Cardiac muscle cell (in vitro differentiated cells and primary cell): ENCODE measurements around the gene FERMT3. TPM values are rescaled to one million over a fixed set of nuclear protein-coding genes. Genes with fewer than 3 reads are reported as not detected.
A peak's percentile ranks its signal among the peaks of the same experiment; 100 is the strongest.

Experiments used
- DNase-seq, 2 donors: peaks; one replicate each; pipeline versions ENCODE4 v3.0.0 to v3.0.0-alpha.2; 2010 to 2017; ENCODE audit warnings: low read depth in 1 of 2, low spot score in 1 of 2
- H3K27ac ChIP-seq: fragments of 200-600 bp; sonication (generic); 2 replicates; pipeline ENCODE4 v1.5.1; 2016
- H3K27me3 ChIP-seq: fragments of 200-600 bp; sonication (generic); 2 replicates; pipeline ENCODE4 v1.6.0; 2016; ENCODE audit warnings: control low read depth
- H3K36me3 ChIP-seq: fragments of 200-600 bp; sonication (generic); 2 replicates; pipeline ENCODE4 v1.5.1; 2016; ENCODE audit warnings: control low read depth
- H3K4me1 ChIP-seq: fragments of 200-600 bp; sonication (generic); 2 replicates; pipeline ENCODE4 v1.8.1; 2017; ENCODE audit warnings: low read depth, mild to moderate bottlenecking, mixed run types
- H3K4me3 ChIP-seq: fragments of 200-600 bp; sonication (generic); 2 replicates; pipeline ENCODE4 v1.5.1; 2016; ENCODE audit warnings: mild to moderate bottlenecking
- H3K9me3 ChIP-seq: fragments of 200-600 bp; sonication (generic); 2 replicates; pipeline ENCODE4 v1.5.1; 2017; ENCODE audit warnings: low read depth, mild to moderate bottlenecking, control low read depth
- polyA plus RNA-seq: library from polyadenylated mRNA; unstranded; fragments of >200 nt; fragmentation: Nextera tagmentation; extraction: Ambion mirVana; gene quantifications from 2 replicates; pipeline ENCODE4 v1.2.1, GENCODE V29; 2016
- total RNA-seq: library from RNA; depleted of rRNA; stranded (reverse); fragments of >200 nt; gene quantifications from 2 replicates; pipeline ENCODE4 v1.2.3, GENCODE V29; 2016
- TF ChIP-seq, protein P1 (sequence below): IDR thresholded peaks from 2 replicates; pipeline ENCODE4 v1.5.1; 2012; ENCODE audit warnings: low read depth, mild to moderate bottlenecking, low read length

FERMT3 gene
- total and polyA plus RNA-seq, 2 experiments from 2014 or later: 1.1 to 1.8 TPM

DNA sequence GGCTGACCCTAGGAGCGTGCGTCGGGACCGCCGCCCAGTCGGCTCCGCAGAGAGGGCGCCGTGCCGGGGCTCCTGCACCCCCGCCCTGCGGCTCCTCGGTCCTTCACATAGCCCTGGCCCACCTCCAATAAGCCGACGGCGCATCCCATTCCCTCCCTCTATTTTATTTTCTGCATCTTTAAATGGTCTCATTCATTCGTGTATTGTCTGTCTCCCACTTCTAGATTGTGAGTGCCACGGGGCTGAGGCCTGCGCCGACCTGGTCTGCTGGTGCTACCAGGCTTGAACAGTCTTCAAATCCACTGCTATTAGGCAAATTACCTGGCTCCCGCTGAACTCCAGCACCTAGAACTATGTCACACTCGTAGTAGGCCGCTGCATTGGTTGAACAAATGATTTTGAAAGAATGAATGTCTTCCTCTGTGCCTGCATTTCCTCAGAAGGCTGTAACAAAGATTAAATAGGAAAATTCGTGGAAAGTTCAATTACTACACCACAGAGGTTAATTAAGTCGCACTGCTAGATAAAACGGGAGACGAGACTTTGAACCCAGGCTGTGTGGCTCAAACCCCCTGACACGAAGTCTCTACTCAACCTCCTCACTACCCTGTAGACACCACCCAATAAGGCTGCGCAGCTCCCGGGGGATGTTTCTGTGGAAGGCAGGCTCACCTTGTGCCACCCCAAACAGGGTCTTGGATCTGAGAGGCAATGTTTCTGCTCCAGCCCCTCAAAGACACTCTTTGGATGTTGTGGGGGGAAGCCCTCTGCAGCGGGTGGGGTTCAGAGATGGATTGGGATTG is 41.4 kb downstream of the FERMT3 start:
- TF ChIP-seq, protein P1, sequence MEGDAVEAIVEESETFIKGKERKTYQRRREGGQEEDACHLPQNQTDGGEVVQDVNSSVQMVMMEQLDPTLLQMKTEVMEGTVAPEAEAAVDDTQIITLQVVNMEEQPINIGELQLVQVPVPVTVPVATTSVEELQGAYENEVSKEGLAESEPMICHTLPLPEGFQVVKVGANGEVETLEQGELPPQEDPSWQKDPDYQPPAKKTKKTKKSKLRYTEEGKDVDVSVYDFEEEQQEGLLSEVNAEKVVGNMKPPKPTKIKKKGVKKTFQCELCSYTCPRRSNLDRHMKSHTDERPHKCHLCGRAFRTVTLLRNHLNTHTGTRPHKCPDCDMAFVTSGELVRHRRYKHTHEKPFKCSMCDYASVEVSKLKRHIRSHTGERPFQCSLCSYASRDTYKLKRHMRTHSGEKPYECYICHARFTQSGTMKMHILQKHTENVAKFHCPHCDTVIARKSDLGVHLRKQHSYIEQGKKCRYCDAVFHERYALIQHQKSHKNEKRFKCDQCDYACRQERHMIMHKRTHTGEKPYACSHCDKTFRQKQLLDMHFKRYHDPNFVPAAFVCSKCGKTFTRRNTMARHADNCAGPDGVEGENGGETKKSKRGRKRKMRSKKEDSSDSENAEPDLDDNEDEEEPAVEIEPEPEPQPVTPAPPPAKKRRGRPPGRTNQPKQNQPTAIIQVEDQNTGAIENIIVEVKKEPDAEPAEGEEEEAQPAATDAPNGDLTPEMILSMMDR: no peak
- no peaks in the 10 kb centered on the region for H3K36me3 ChIP-seq
- DNase-seq: no peak
- H3K4me3 ChIP-seq: peak overlapping the region; percentile 48
- no peak overlapping the region for H3K27ac ChIP-seq
- no peaks in the 10 kb centered on the region for H3K27me3 ChIP-seq
- H3K4me1 ChIP-seq: peaks cover 5% of the 10 kb centered on the region
- no peaks in the 10 kb centered on the region for H3K9me3 ChIP-seq

DNA sequence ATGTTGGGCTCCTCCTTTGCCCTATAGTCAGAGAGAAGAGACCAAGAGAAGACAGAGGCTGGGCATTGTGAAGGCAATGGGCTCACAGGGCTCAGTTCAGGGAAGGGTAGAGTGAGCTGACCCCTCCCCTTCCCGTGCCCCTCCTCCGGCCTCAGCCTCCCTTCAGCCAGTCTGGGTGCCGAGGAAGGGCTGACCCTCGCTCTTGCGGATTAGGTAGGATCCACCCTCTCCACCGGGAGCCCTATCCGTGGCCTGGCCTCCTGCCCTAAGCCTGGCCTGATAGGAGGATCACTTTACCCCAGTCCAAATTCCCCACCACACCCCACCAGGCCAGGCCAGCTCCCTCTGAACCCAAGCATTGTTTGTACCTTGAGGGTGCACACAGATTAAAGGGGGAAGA is 42.1 kb downstream of the FERMT3 start:
- DNase-seq: no peak
- TF ChIP-seq, protein P1: no peak

DNA sequence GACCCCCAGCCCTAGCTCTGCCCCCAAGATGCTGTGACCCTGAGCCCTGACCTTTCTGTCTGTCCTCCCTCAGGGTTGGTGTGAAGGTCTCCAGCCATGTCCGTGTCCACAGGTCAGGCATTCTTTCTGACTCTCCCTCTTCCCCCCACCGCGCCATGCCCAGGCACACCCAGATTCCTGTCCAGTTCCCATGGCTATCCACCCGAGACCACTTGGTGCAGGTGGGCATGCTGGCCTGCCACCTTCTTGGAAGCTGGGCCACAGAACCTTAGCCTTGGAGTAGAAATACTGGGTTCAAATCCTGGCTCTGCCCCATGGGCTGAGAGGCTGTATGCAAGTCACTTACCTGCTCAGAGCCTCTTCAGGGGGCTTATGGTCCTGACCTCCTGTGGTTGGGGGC is 42.5 kb downstream of the FERMT3 start:
- Histone ChIP-seq H3K27ac (no peak overlapping the region), H3K9me3 (no peaks in the 10 kb centered on the region), H3K4me1 (peaks cover 5% of the 10 kb centered on the region), H3K27me3 (no peaks in the 10 kb centered on the region), H3K4me3 (no peak overlapping the region), H3K36me3 (no peaks in the 10 kb centered on the region)
- DNase-seq: no peak
- TF ChIP-seq, protein P1: no peak

More for the DNA sequence above, 42.1 kb downstream of the FERMT3 start:
- H3K27ac ChIP-seq: no peak overlapping the region
- H3K36me3 ChIP-seq: no peaks in the 10 kb centered on the region
- no peaks in the 10 kb centered on the region for H3K27me3 ChIP-seq
- H3K9me3 ChIP-seq: no peaks in the 10 kb centered on the region
- peaks cover 5% of the 10 kb centered on the region for H3K4me1 ChIP-seq
- H3K4me3 ChIP-seq: no peak overlapping the region

DNA sequence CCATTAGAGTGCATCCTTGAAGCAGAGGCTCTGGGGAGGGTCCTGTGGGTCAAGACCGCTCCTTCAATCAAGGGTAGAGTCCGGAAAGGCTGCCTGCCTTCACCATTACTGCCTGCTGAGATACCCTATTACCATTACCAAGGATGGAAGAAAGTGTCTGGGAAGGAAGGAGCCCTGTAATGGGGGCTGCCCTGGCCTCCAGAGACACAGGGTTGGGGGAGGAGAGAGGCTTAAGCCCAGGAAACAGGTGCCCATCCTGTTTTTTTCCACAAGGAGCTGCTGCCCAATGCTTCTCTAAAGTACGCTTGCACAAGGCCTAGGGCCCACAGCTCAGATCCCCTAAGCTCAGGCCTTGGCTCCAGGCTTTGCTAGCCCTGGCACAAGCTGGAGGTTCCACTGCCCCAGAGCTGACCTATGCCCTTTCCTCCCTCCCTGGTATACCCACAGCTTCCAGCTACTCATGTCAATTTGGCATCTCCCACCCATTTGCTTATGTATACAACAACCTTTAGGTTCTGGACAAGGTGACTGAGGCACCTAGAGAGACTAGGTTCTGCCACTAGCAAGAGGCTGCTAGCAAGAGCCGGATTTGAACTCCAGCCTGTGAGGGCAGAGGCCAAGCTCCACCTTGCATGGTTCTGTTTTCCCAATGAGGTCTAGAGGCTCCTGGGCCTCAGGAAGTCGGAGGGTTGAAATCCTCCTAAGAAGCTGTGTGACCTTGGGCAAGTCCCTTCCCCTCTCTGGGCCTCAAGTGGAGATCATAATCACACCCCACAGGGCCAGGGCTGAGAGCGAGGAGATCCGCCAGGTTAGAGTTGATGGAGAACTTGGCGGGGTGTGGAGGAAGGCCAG is 43.3 kb downstream of the FERMT3 start:
- TF ChIP-seq, protein P1: no peak
- no peak for DNase-seq
- Histone ChIP-seq H3K27ac (no peak overlapping the region), H3K27me3 (no peaks in the 10 kb centered on the region), H3K36me3 (no peaks in the 10 kb centered on the region), H3K4me1 (peaks cover 5% of the 10 kb centered on the region), H3K4me3 (no peak overlapping the region), H3K9me3 (no peaks in the 10 kb centered on the region)

DNA sequence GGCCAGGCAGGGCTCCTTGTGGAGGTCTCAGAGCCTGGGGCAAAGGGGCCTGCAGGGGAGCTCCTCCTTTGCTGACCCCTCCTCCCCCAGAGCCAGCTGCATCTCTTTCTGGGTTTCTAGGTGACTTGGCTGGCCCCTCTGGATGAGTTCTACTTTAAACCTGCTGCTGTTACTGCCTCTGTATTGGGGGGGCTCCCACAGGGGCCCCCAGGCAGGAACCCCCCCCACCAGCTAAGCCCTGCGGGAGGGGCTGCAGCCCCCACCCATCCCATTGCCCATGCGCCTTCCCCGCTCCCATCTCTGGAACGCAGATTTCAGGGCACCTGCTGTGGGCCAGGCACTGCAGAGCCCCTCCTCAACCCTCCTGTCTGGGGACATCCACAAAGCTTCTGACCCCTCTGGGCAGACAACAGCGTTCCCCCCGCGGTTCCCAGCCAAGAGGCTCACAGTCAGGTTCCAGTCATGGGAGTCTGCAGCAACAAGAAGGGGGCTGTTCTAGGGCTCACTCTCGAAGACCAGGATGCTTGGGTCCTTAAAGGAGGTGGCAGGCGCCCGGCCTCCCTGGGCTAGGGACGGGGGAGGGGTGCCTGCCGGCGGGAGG is 44.0 kb downstream of the FERMT3 start:
- Histone ChIP-seq H3K4me3 (peak overlapping the region; percentile 82), H3K36me3 (no peaks in the 10 kb centered on the region), H3K9me3 (no peaks in the 10 kb centered on the region), H3K4me1 (peaks cover 5% of the 10 kb centered on the region), H3K27ac (no peak overlapping the region), H3K27me3 (no peaks in the 10 kb centered on the region)
- DNase-seq: peak in 1 of 2 donors; percentile 57
- TF ChIP-seq, protein P1: no peak
